K562 (cell line): ENCODE data around the gene HCRT.

Experiments used
- EP300 ChIP-seq: IDR thresholded peaks from 2 replicates; pipeline ENCODE4 v1.6.1; 2012; ENCODE audit warnings: low read length, improper control_type of control experiment
- POLR2A ChIP-seq: fragments of 450-650 bp; conservative IDR thresholded peaks from 2 replicates; pipeline ENCODE4 v1.6.1; 2016
- RAD21 ChIP-seq, 2 experiments: fragments of 250-450 bp in 1 of 2; fragments of 450-650 bp in 1 of 2; sonication (Bioruptor Pico) in 1 of 2; formaldehyde crosslinking in 1 of 2; IDR thresholded peaks in 1 of 2; conservative IDR thresholded peaks in 1 of 2; 2 replicates each; pipeline versions ENCODE4 v1.4.0 to v1.8.0; 2020 to 2022; ENCODE audit warnings: mild to moderate bottlenecking in 2 of 2, moderate library complexity in 1 of 2
- SETDB1 ChIP-seq: IDR thresholded peaks from one replicate; pipeline ENCODE4 v1.6.1; 2012; ENCODE audit warnings: low read length, control low read depth, inconsistent platforms
- TAF1 ChIP-seq: IDR thresholded peaks from 2 replicates; pipeline ENCODE4 v1.6.1; 2011; ENCODE audit warnings: mild to moderate bottlenecking, low read length, moderate library complexity; ENCODE audit not compliant: insufficient read depth, control insufficient read depth, severe bottlenecking; ENCODE audit errors: extremely low read depth
- ZNF609 ChIP-seq: sonication (generic); formaldehyde crosslinking; IDR thresholded peaks from 2 replicates; pipeline ENCODE4 v1.8.1; 2023; ENCODE audit warnings: missing genetic modification reagents, mild to moderate bottlenecking, borderline replicate concordance

GRCh38 chr17:42165751-42166150, 19.5 kb downstream of the HCRT start:
- TF ChIP-seq ZNF609 (CRISPR knock-in tag) (no peak), EP300 (no peak), TAF1 (no peak), POLR2A (no peak), SETDB1 (no peak), RAD21 (CRISPR knock-in tag; conservative IDR thresholded peaks at IDR 0.05 in 1 of 2, IDR thresholded peaks at IDR 0.05 in 1 of 2) (no peak)
